Sigmoid colon (tissue), 7 donors: ENCODE measurements around the gene VAT1L. TPM values are rescaled to one million over a fixed set of nuclear protein-coding genes. Genes with fewer than 3 reads are reported as not detected.

ENCODE experiments used
- DNase-seq: peaks from one replicate; pipeline ENCODE4 v3.0.0-alpha.2; 2019
- H3K27ac ChIP-seq, 4 donors: fragments of 200-600 bp; sonication (generic); one replicate each; pipeline ENCODE4 v1.5.1; 2016 to 2019; ENCODE audit warnings: mild to moderate bottlenecking in 1 of 4
- H3K27me3 ChIP-seq, 3 donors: fragments of 200-600 bp; sonication (generic); one replicate each; pipeline ENCODE4 v1.5.1; 2019; ENCODE audit warnings: mild to moderate bottlenecking in 1 of 3
- H3K36me3 ChIP-seq, 4 donors: fragments of 200-600 bp; sonication (generic); one replicate each; pipeline ENCODE4 v1.5.1; 2016 to 2019
- H3K4me1 ChIP-seq, 4 donors: fragments of 200-600 bp; sonication (generic); one replicate each; pipeline ENCODE4 v1.5.1; 2017 to 2019
- H3K4me3 ChIP-seq, 4 donors: fragments of 200-600 bp; sonication (generic); one replicate each; pipeline ENCODE4 v1.5.1; 2017 to 2019; ENCODE audit warnings: mild to moderate bottlenecking in 2 of 4, moderate library complexity in 1 of 4
- H3K9me3 ChIP-seq, 4 donors: fragments of 200-600 bp in 3 of 4; sonication (generic) in 3 of 4; one replicate each; pipeline versions ENCODE4 v1.5.1 to v1.6.1; 2013 to 2019
- CTCF ChIP-seq, 4 experiments: fragments of 450-650 bp in 3 of 4; fragments of 200-600 bp in 1 of 4; IDR thresholded peaks; one replicate each; pipeline ENCODE4 v1.5.1; 2016 to 2019; ENCODE audit warnings: antibody characterized with exemption in 4 of 4, mild to moderate bottlenecking in 3 of 4, moderate library complexity in 2 of 4
- EP300 ChIP-seq, 4 donors: sonication (generic); formaldehyde crosslinking; IDR thresholded peaks; one replicate each; pipeline ENCODE4 v1.6.1; 2017; ENCODE audit warnings: antibody characterized with exemption in 4 of 4
- POLR2A ChIP-seq, 2 donors: fragments of 450-650 bp; IDR thresholded peaks; one replicate each; pipeline ENCODE4 v1.6.1; 2016; ENCODE audit warnings: antibody characterized with exemption in 2 of 2, mild to moderate bottlenecking in 2 of 2, moderate library complexity in 2 of 2
- POLR2AphosphoS5 ChIP-seq, 4 donors: sonication (generic); formaldehyde crosslinking; IDR thresholded peaks; one replicate each; pipeline ENCODE4 v1.6.1; 2017; ENCODE audit warnings: antibody characterized with exemption in 4 of 4
- WGBS, 2 donors: extraction: QIAGEN DNeasy Blood & Tissue Kit; methylation state at CpG; one replicate each; pipeline ENCODE4 v1.1.7; 2013; 5-methylcytosine and 5-hydroxymethylcytosine counted together
- intact Hi-C: fragments of 100-400 bp; cut with DNase I; formaldehyde crosslinking; loops from one replicate; pipeline ENCODE4 v1.15.1; 2023
- polyA plus RNA-seq, 3 donors: library from polyadenylated mRNA; stranded (reverse); fragments of 200-250 nt; gene quantifications; one replicate each; pipeline ENCODE4 v1.2.3, GENCODE V29; 2013
- total RNA-seq, 4 donors: library from RNA; depleted of rRNA; stranded (reverse); fragments of >200 nt; gene quantifications; one replicate each; pipeline ENCODE4 v1.1.0, GENCODE V29; 2016
- donor health status: healthy with polysubstance abuse.
- donor health status: Bipolar disorder and iron deficiency.
- donor health status: healthy.

VAT1L gene
- total and polyA plus RNA-seq, 7 donors: 0.60 to 6.4 (median 4.5) TPM

GRCh38 chr16:77967054-77967904 lies 178.9 kb downstream of the VAT1L start:
- DNase-seq: no peak
- H3K9me3 ChIP-seq: no peaks in the 10 kb centered on the region
- no peaks in the 10 kb centered on the region for H3K27me3 ChIP-seq
- no peak overlapping the region for H3K27ac ChIP-seq
- WGBS, 2 donors: 40 to 59% methylated on average over 7 of the region's 7 CpGs
- no peaks in the 10 kb centered on the region for H3K4me1 ChIP-seq
- H3K36me3 ChIP-seq: no peaks in the 10 kb centered on the region
- no peak overlapping the region for H3K4me3 ChIP-seq
- intact Hi-C loops: no loop called here
- TF ChIP-seq EP300 (IDR thresholded peaks at IDR 0.05) (no peak), POLR2AphosphoS5 (IDR thresholded peaks at IDR 0.05) (no peak), POLR2A (IDR thresholded peaks at IDR 0.05) (no peak)

- H3K36me3 ChIP-seq: no peaks in the 10 kb centered on the region
- no peak overlapping the region for H3K27ac ChIP-seq
- H3K27me3 ChIP-seq: no peaks in the 10 kb centered on the region
- no peak for DNase-seq
- WGBS, 2 donors: 80 to 81% methylated on average over 6 of the region's 6 CpGs
- no peaks in the 10 kb centered on the region for H3K4me1 ChIP-seq
- H3K4me3 ChIP-seq: no peak overlapping the region
- TF ChIP-seq EP300 (IDR thresholded peaks at IDR 0.05): no peak
- TF ChIP-seq POLR2A (IDR thresholded peaks at IDR 0.05): no peak
- TF ChIP-seq CTCF (IDR thresholded peaks at IDR 0.05): no peak
- no peak for TF ChIP-seq POLR2AphosphoS5 (IDR thresholded peaks at IDR 0.05)
- intact Hi-C loops: no loop called here
- no peaks in the 10 kb centered on the region for H3K9me3 ChIP-seq
These were observed 181.5 kb downstream of the VAT1L start for GRCh38 chr16:77969861-77970260.

GRCh38 chr16:77970371-77970770 lies 182.0 kb downstream of the VAT1L start:
- H3K27ac ChIP-seq: no peak overlapping the region
- no peaks in the 10 kb centered on the region for H3K36me3 ChIP-seq
- TF ChIP-seq POLR2A (IDR thresholded peaks at IDR 0.05) (no peak), EP300 (IDR thresholded peaks at IDR 0.05) (no peak), CTCF (IDR thresholded peaks at IDR 0.05) (no peak), POLR2AphosphoS5 (IDR thresholded peaks at IDR 0.05) (no peak)
- H3K4me3 ChIP-seq: no peak overlapping the region
- intact Hi-C loops: no loop called here
- no peaks in the 10 kb centered on the region for H3K4me1 ChIP-seq
- H3K9me3 ChIP-seq: no peaks in the 10 kb centered on the region
- no peak for DNase-seq
- H3K27me3 ChIP-seq: no peaks in the 10 kb centered on the region

- Histone ChIP-seq H3K27ac (no peak overlapping the region), H3K4me3 (no peak overlapping the region), H3K9me3 (no peaks in the 10 kb centered on the region), H3K36me3 (no peaks in the 10 kb centered on the region), H3K4me1 (no peaks in the 10 kb centered on the region), H3K27me3 (no peaks in the 10 kb centered on the region)
- peak; percentile 83 for DNase-seq
- intact Hi-C loops: loop anchor here (1.0 kb wide), 2 partner anchors 32 to 296 kb away; no protein-coding TSS in a partner anchor
- TF ChIP-seq POLR2A (IDR thresholded peaks at IDR 0.05): no peak
- TF ChIP-seq POLR2AphosphoS5 (IDR thresholded peaks at IDR 0.05): no peak
- TF ChIP-seq EP300 (IDR thresholded peaks at IDR 0.05): no peak
- TF ChIP-seq CTCF (IDR thresholded peaks at IDR 0.05): peak; percentile 66 to 73 (median 70)
- WGBS, 2 donors: 14 to 31% methylated on average over 16 of the region's 16 CpGs
These were observed 183.1 kb downstream of the VAT1L start for GRCh38 chr16:77971306-77972061.

GRCh38 chr16:77972062-77972392 lies 183.7 kb downstream of the VAT1L start:
- intact Hi-C loops: no loop called here
- H3K4me3 ChIP-seq: no peak overlapping the region
- WGBS, 2 donors: 60 to 86% methylated on average over 1 of the region's 1 CpG
- no peaks in the 10 kb centered on the region for H3K36me3 ChIP-seq
- no peaks in the 10 kb centered on the region for H3K27me3 ChIP-seq
- no peak for TF ChIP-seq CTCF (IDR thresholded peaks at IDR 0.05)
- TF ChIP-seq EP300 (IDR thresholded peaks at IDR 0.05): no peak
- TF ChIP-seq POLR2A (IDR thresholded peaks at IDR 0.05): no peak
- TF ChIP-seq POLR2AphosphoS5 (IDR thresholded peaks at IDR 0.05): no peak
- DNase-seq: no peak
- no peaks in the 10 kb centered on the region for H3K4me1 ChIP-seq
- H3K9me3 ChIP-seq: no peaks in the 10 kb centered on the region
- H3K27ac ChIP-seq: no peak overlapping the region
